ENCODE data around the gene STK17B. TPM values are rescaled to one million over a fixed set of nuclear protein-coding genes. Genes with fewer than 3 reads are reported as not detected.

STK17B gene
- total and polyA plus RNA-seq, 9 of the 15 experiments (the other 6 are each of a cell fraction or from before 2014, with no cell fraction given) = 2.3 to 17.7 (median 8.5) TPM

GRCh38 chr2:196117214-196117705 is 54.1 kb downstream of the STK17B start (continued):
- TF ChIP-seq ZBTB5 (IDR thresholded peaks at IDR 0.05) = no peak

- no peaks in the 10 kb centered on the region for H3K9me3 ChIP-seq (replicated peaks; ENCODE audit: control insufficient read depth, insufficient read depth, low read depth, low read length)
- in situ Hi-C loops (cut with MboI) (no loop called here), intact Hi-C loops (cut with micrococcal nuclease) (no loop called here)
- H3K4me2 ChIP-seq (ENCODE audit: insufficient read depth, low read length) = peak overlapping the region; percentile 47
- peaks cover 0 to 13% of the 10 kb centered on the region in 2 experiments; a peak in 1 of 5 replicates for H3K4me1 ChIP-seq (replicated peaks in 1 of 2; ENCODE audit: control insufficient read depth in 2 of 2, insufficient read depth in 2 of 2, low read length in 2 of 2)
- H3K27me3 ChIP-seq (ENCODE audit: control insufficient read depth in 2 of 2, insufficient read depth in 2 of 2, low read length in 2 of 2) = no peaks in the 10 kb centered on the region
- ChIA-PET POLR2A (interaction anchor here (0.7 kb wide), 1 partner anchor 12 kb away, joined by 4 read pairs; no protein-coding TSS in a partner anchor), CTCF (ENCODE audit: low intra/inter-chr PET ratio) (no interaction called here)
- DNase-seq (ENCODE audit: extremely low read depth in 1 of 4, low spot score in 3 of 4) (no peak), ATAC-seq (peak; percentile 70), FAIRE-seq (peak; percentile 6)
- peak overlapping the region; percentile 98 for H2AFZ ChIP-seq (ENCODE audit: low read depth, low read length)
- H4K20me1 ChIP-seq (replicated peaks; ENCODE audit: control insufficient read depth, insufficient read depth, low read length) = no peaks in the 10 kb centered on the region
- H3K9me1 ChIP-seq (ENCODE audit: control insufficient read depth, insufficient read depth, low read length) = no peaks in the 10 kb centered on the region
- H3K4me3 ChIP-seq = no peak overlapping the region
- 15% methylated on average over 7 of the region's 7 CpGs for WGBS (ENCODE audit: insufficient coverage, low coverage, missing lambda C conversion rate)
- H3K36me3 ChIP-seq (ENCODE audit: control insufficient read depth, insufficient read depth, low read length) = no peaks in the 10 kb centered on the region
- BruUV-seq (replicated peaks) = no TSS peak
- peak overlapping the region; percentile 66 for H3K27ac ChIP-seq (ENCODE audit: extremely low read depth, low read depth, low read length)
- H3K9ac ChIP-seq (ENCODE audit: insufficient read depth in 1 of 2, low read depth in 2 of 2, low read length in 2 of 2) = peak overlapping the region in 1 of 2 experiments; percentile 61; a peak in 2 of 4 replicates
- no peaks in the 10 kb centered on the region for H3K79me2 ChIP-seq (ENCODE audit: control insufficient read depth, insufficient read depth, low read length)
- no peak for TF ChIP-seq SFPQ (IDR thresholded peaks at IDR 0.05; ENCODE audit: low read depth, low read length)
- TF ChIP-seq HDAC1 (IDR thresholded peaks at IDR 0.05) = no peak
- no peak for TF ChIP-seq TAF7 (tag; IDR thresholded peaks at IDR 0.05)
- TF ChIP-seq LCOR (CRISPR knock-in tag; IDR thresholded peaks at IDR 0.05) = no peak
- no peak for TF ChIP-seq TEAD2 (tag; IDR thresholded peaks at IDR 0.05)
- no peak for TF ChIP-seq ZBTB34 (CRISPR knock-in tag; IDR thresholded peaks at IDR 0.05)
- TF ChIP-seq ZNF175 (CRISPR knock-in tag; IDR thresholded peaks at IDR 0.05; ENCODE audit: low read depth) = no peak
- no peak for TF ChIP-seq MLX (CRISPR knock-in tag; conservative IDR thresholded peaks at IDR 0.05)
- TF ChIP-seq PCBP1 (IDR thresholded peaks at IDR 0.05; ENCODE audit: low read depth, low read length, poor library complexity, severe bottlenecking) = no peak
These were observed 58.1 kb downstream of the STK17B start for GRCh38 chr2:196113061-196113974.
